K562 (cell line): ENCODE results near the gene ACTR3. TPM values are rescaled to one million over a fixed set of nuclear protein-coding genes. Genes with fewer than 3 reads are reported as not detected.

ENCODE experiments used
- ATAC-seq: fragments of 200-7000 bp; cut with Tn5 transposase; 3 replicates; pipeline ENCODE4 v1.9.1; 2020; ENCODE audit warnings: moderate library complexity
- BruUV-seq: library from RNA; stranded (reverse); fragments of 400-500 nt; replicated peaks from 2 replicates; lab custom pipeline; 2021; lab: Mats Ljungman, UMichigan
- CTCF ChIA-PET: fragments of 300-600 bp; formaldehyde crosslinking; extraction: SDS; loops from one replicate; lab custom pipeline; 2021; ENCODE audit warnings: low intra/inter-chr PET ratio; lab: Yijun Ruan, JAX
- POLR2A ChIA-PET: fragments of 300-600, 350-650 bp; sonication (Branson Sonifier 250); formaldehyde crosslinking; extraction: SDS; loops from one replicate; lab custom pipeline; 2021; ENCODE audit warnings: antibody characterized with exemption, inconsistent platforms; lab: Yijun Ruan, JAX
- DNase-seq, 4 experiments: peaks; one replicate each; pipeline versions ENCODE4 v3.0.0 to v3.0.0-alpha.2; 2011 to 2018; ENCODE audit warnings: low spot score in 3 of 4, mixed read lengths in 3 of 4; ENCODE audit errors: extremely low read depth in 1 of 4
- FAIRE-seq: peaks from 2 replicates; lab custom pipeline; 2011; peaks lifted over from hg19 to GRCh38; lab: Jason Lieb, UNC
- H2AFZ ChIP-seq: 2 replicates; pipeline ENCODE4 v1.6.0; 2011; ENCODE audit warnings: low read depth, low read length, control low read depth, inconsistent platforms
- H3K27ac ChIP-seq: fragments of 200-600 bp; 3 replicates; pipeline ENCODE4 v1.8.0; 2011; ENCODE audit warnings: low read depth, mild to moderate bottlenecking, control low read depth, inconsistent platforms, low read length, moderate library complexity, mixed read lengths; ENCODE audit errors: extremely low read depth
- H3K27me3 ChIP-seq, 2 experiments: fragments of 300-600 bp in 1 of 2; 2 replicates in 1 of 2; 3 replicates in 1 of 2; pipeline versions ENCODE4 v1.6.0 to v1.8.0; 2011; ENCODE audit warnings: inconsistent platforms in 2 of 2, low read length in 2 of 2, mild to moderate bottlenecking in 1 of 2, mixed read lengths in 1 of 2, moderate library complexity in 1 of 2; ENCODE audit not compliant: control insufficient read depth in 2 of 2, insufficient read depth in 2 of 2
- H3K36me3 ChIP-seq: fragments of 300-600 bp; 3 replicates; pipeline ENCODE4 v1.8.0; 2011; ENCODE audit warnings: mild to moderate bottlenecking, low read length, inconsistent platforms; ENCODE audit not compliant: control insufficient read depth, insufficient read depth
- H3K4me1 ChIP-seq, 2 experiments: fragments of 200-600 bp in 1 of 2; replicated peaks in 1 of 2; 2 replicates in 1 of 2; 3 replicates in 1 of 2; pipeline versions ENCODE4 v1.5.1 to v1.8.0; 2011; ENCODE audit warnings: inconsistent platforms in 2 of 2, low read length in 2 of 2, mild to moderate bottlenecking in 1 of 2, mixed read lengths in 1 of 2, moderate library complexity in 1 of 2; ENCODE audit not compliant: control insufficient read depth in 2 of 2, insufficient read depth in 2 of 2
- H3K4me2 ChIP-seq: 2 replicates; pipeline ENCODE4 v1.6.1; 2011; ENCODE audit warnings: low read length, control low read depth, inconsistent platforms, mixed read lengths; ENCODE audit not compliant: insufficient read depth
- H3K4me3 ChIP-seq: fragments of 200-600 bp; sonication (generic), shearing (Covaris generic); 2 replicates; pipeline ENCODE4 v1.5.1; 2016; ENCODE audit warnings: control low read depth, inconsistent platforms
- H3K79me2 ChIP-seq: fragments of 200-600 bp; 3 replicates; pipeline ENCODE4 v1.8.0; 2011; ENCODE audit warnings: low read length, inconsistent platforms; ENCODE audit not compliant: control insufficient read depth, insufficient read depth
- H3K9ac ChIP-seq, 2 experiments: 2 replicates each; pipeline versions ENCODE4 v1.6.0 to v1.6.1; 2011; ENCODE audit warnings: low read depth in 2 of 2, low read length in 2 of 2, control low read depth in 1 of 2, inconsistent platforms in 1 of 2, mild to moderate bottlenecking in 1 of 2, mixed read lengths in 1 of 2; ENCODE audit not compliant: insufficient read depth in 1 of 2
- H3K9me1 ChIP-seq: one replicate; pipeline ENCODE4 v1.6.0; 2011; ENCODE audit warnings: inconsistent platforms, mild to moderate bottlenecking, low read length, moderate library complexity; ENCODE audit not compliant: control insufficient read depth, insufficient read depth
- H3K9me3 ChIP-seq: replicated peaks from 2 replicates; pipeline ENCODE4 v1.5.1; 2011; ENCODE audit warnings: low read depth, low read length, inconsistent platforms; ENCODE audit not compliant: control insufficient read depth, insufficient read depth
- H4K20me1 ChIP-seq: replicated peaks from 2 replicates; pipeline ENCODE4 v1.6.1; 2011; ENCODE audit warnings: low read length, inconsistent platforms, mixed read lengths; ENCODE audit not compliant: control insufficient read depth, insufficient read depth
- CREM ChIP-seq: IDR thresholded peaks from 2 replicates; pipeline ENCODE4 v1.6.1; 2014; ENCODE audit warnings: antibody characterized with exemption, low read depth
- GMEB1 ChIP-seq: fragments of 250-450 bp; sonication (Bioruptor Pico); IDR thresholded peaks from 2 replicates; pipeline ENCODE4 v1.4.0; 2020; ENCODE audit warnings: mild to moderate bottlenecking
- HLTF ChIP-seq: fragments of 450-650 bp; IDR thresholded peaks from 2 replicates; pipeline ENCODE4 v1.6.1; 2016
- HNRNPUL1 ChIP-seq: fragments of 200-400 bp; formaldehyde crosslinking; IDR thresholded peaks from 2 replicates; pipeline ENCODE4 v1.6.1; 2017; ENCODE audit warnings: low read length
- POLR2B ChIP-seq: fragments of 450-650 bp; IDR thresholded peaks from 2 replicates; pipeline ENCODE4 v1.6.1; 2018; ENCODE audit warnings: low read depth; ENCODE audit not compliant: partially characterized antibody
- STAT5B ChIP-seq: fragments of 250-450 bp; sonication (Bioruptor Pico); IDR thresholded peaks from 2 replicates; pipeline ENCODE4 v1.8.0; 2021; ENCODE audit warnings: mild to moderate bottlenecking, inconsistent platforms
- ZNF316 ChIP-seq: fragments of 450-650 bp; IDR thresholded peaks from 2 replicates; pipeline ENCODE4 v1.6.1; 2016
- WGBS: fragments of 100-300 bp; shearing (Covaris generic); methylation state at CpG from one replicate; pipeline ENCODE4 v1.1.6; 2016; ENCODE audit warnings: low coverage, mixed read lengths; ENCODE audit not compliant: insufficient coverage; ENCODE audit errors: missing lambda C conversion rate; 5-methylcytosine and 5-hydroxymethylcytosine counted together
- in situ Hi-C: fragments of 300-500 bp; cut with MboI; formaldehyde crosslinking; loops from 4 replicates; pipeline ENCODE4 v1.15.0; 2018; ENCODE audit warnings: inconsistent platforms, mixed read lengths
- intact Hi-C: fragments of 100-400 bp; cut with micrococcal nuclease; formaldehyde crosslinking; loops from 2 replicates; pipeline ENCODE4 v1.14.2; 2022
- polyA plus RNA-seq, 8 experiments: library from polyadenylated mRNA; depleted of rRNA in 4 of 8; stranded (reverse) in 5 of 8; unstranded in 3 of 8; fragments of >200 nt; fragmentation: Nextera tagmentation in 2 of 8; fragmentation: Illumina TruSeq in 1 of 8; extraction: Ambion mirVana in 2 of 8; extraction: Trizol in 1 of 8; gene quantifications; 2 replicates each; pipeline versions ENCODE4 v1.2.1 to v1.2.3, GENCODE V29; 2011 to 2014; ENCODE audit warnings: inconsistent platforms in 1 of 8, missing spikeins in 1 of 8
- total RNA-seq, 7 experiments: library from RNA; depleted of rRNA in 6 of 7; stranded (reverse); fragments of >200 nt in 6 of 7; fragmentation: Illumina TruSeq in 2 of 7; extraction: Trizol in 2 of 7; gene quantifications; 2 replicates each; pipeline versions ENCODE4 v1.2.1 to v1.2.3, GENCODE V29; 2011 to 2021; ENCODE audit warnings: low replicate concordance in 1 of 7

Gene ACTR3
- total and polyA plus RNA-seq, 9 of the 15 experiments (the other 6 are each of a cell fraction or from before 2014, with no cell fraction given), result 49.0 to 354 (median 249) TPM

GRCh38 chr2:114001152-114001551 is 111.3 kb downstream of the ACTR3 start:
- intact Hi-C loops (no loop called here), in situ Hi-C loops (no loop called here)
- Histone ChIP-seq H3K4me1 (no peaks in the 10 kb centered on the region), H2AFZ (no peak overlapping the region), H4K20me1 (no peaks in the 10 kb centered on the region), H3K36me3 (no peaks in the 10 kb centered on the region), H3K4me3 (no peak overlapping the region), H3K79me2 (no peaks in the 10 kb centered on the region), H3K9ac (no peak overlapping the region), H3K27me3 (peaks cover 0 to 11% of the 10 kb centered on the region in 2 experiments; a peak in 2 of 5 replicates), H3K4me2 (no peak overlapping the region)
- FAIRE-seq (no peak), ATAC-seq (no peak), DNase-seq (no peak)
- ChIA-PET POLR2A (interaction anchor here (1.6 kb wide), 1 partner anchor 10 kb away, joined by 5 read pairs; no protein-coding TSS in a partner anchor), CTCF (no interaction called here)
- 2% methylated on average over 5 of the region's 5 CpGs for WGBS
- BruUV-seq, result no TSS peak
- TF ChIP-seq GMEB1 (CRISPR knock-in tag) (no peak), ZNF316 (no peak), HNRNPUL1 (no peak), STAT5B (CRISPR knock-in tag) (no peak), POLR2B (no peak), HLTF (no peak), CREM (no peak)
- TF ChIP-seq, all 486 proteins: peak for 0
- H3K9me1 ChIP-seq, result no peaks in the 10 kb centered on the region
- no peak overlapping the region for H3K27ac ChIP-seq
- no peaks in the 10 kb centered on the region for H3K9me3 ChIP-seq
